ENCODE results near the gene ATP8B4.
"Not testable (repeated sequence)": the region's sequence is repeated elsewhere in the genome, so short reads cannot be mapped to it uniquely, and the experiment has no call there.

ATP8B4 gene

GRCh38 chr15:50119063-50120040, at the start of gene ATP8B4:
Gene ATP8B4 (minus strand): TSS chr15:50119233. CDS start chr15:50106966, 12,267 bp downstream.
- DNase-seq = no peak

GRCh38 chr15:50168379-50168778, 49.3 kb upstream of the ATP8B4 start:
- DNase-seq = no peak

- no peak for DNase-seq
Measured at GRCh38 chr15:50167110-50167509, 48.1 kb upstream of the ATP8B4 start.

GRCh38 chr15:50166216-50166615, 47.2 kb upstream of the ATP8B4 start:
- DNase-seq = no peak

- no peak for DNase-seq
Measured at GRCh38 chr15:50164458-50164857, 45.4 kb upstream of the ATP8B4 start.

GRCh38 chr15:50163719-50164410, 44.8 kb upstream of the ATP8B4 start:
- DNase-seq = no peak

GRCh38 chr15:50162969-50163718, 44.1 kb upstream of the ATP8B4 start:
- no peak for DNase-seq

- DNase-seq = not testable (repeated sequence)
Measured at GRCh38 chr15:50158236-50158635, 39.2 kb upstream of the ATP8B4 start.

- no peak for DNase-seq
Measured at GRCh38 chr15:50151476-50151875, 32.4 kb upstream of the ATP8B4 start.

GRCh38 chr15:50150851-50151250, 31.8 kb upstream of the ATP8B4 start:
- no peak for DNase-seq

GRCh38 chr15:50150349-50150748, 31.3 kb upstream of the ATP8B4 start:
- DNase-seq = no peak

- DNase-seq = no peak
Measured at GRCh38 chr15:50149090-50149489, 30.1 kb upstream of the ATP8B4 start.

GRCh38 chr15:50148362-50148963, 29.4 kb upstream of the ATP8B4 start:
- no peak for DNase-seq

- no peak for DNase-seq
Measured at GRCh38 chr15:50146632-50147031, 27.6 kb upstream of the ATP8B4 start.

GRCh38 chr15:50145451-50145872, 26.4 kb upstream of the ATP8B4 start:
- DNase-seq = peak; percentile 19

GRCh38 chr15:50144341-50145120, 25.5 kb upstream of the ATP8B4 start:
- DNase-seq = no peak

- no peak for DNase-seq
Measured at GRCh38 chr15:50143255-50143860, 24.3 kb upstream of the ATP8B4 start.

- DNase-seq = no peak
Measured at GRCh38 chr15:50141856-50142255, 22.8 kb upstream of the ATP8B4 start.

GRCh38 chr15:50140983-50141382, 21.9 kb upstream of the ATP8B4 start:
- DNase-seq = no peak

GRCh38 chr15:50140098-50140497, 21.1 kb upstream of the ATP8B4 start:
- DNase-seq = no peak

- no peak for DNase-seq
Measured at GRCh38 chr15:50138391-50138790, 19.4 kb upstream of the ATP8B4 start.
